ENCODE data around the gene SCYL3. TPM values are rescaled to one million over a fixed set of nuclear protein-coding genes. Genes with fewer than 3 reads are reported as not detected.

Gene SCYL3
- total RNA-seq, 1 donor from 2014 or later: 8.1 TPM

GRCh38 chr1:169859001-169859400 lies 34.7 kb downstream of the SCYL3 start:
- no peak overlapping the region for H3K27ac Mint-ChIP-seq (ENCODE audit: unreplicated experiment)
- no peak for TF ChIP-seq CTCF (conservative IDR thresholded peaks at IDR 0.05)
- H3K36me3 Mint-ChIP-seq (ENCODE audit: low read depth): peaks cover 15% of the 10 kb centered on the region
- H3K9me3 Mint-ChIP-seq: no peaks in the 10 kb centered on the region
- peaks cover 7% of the 10 kb centered on the region for H3K4me1 Mint-ChIP-seq
- H3K27me3 Mint-ChIP-seq (ENCODE audit: low read depth): no peaks in the 10 kb centered on the region
- no peak for DNase-seq (ENCODE audit: low read depth, low spot score)
- H3K4me3 Mint-ChIP-seq: no peak overlapping the region

GRCh38 chr1:169858467-169858866 lies 35.2 kb downstream of the SCYL3 start:
- no peaks in the 10 kb centered on the region for H3K27me3 Mint-ChIP-seq (ENCODE audit: low read depth)
- H3K4me1 Mint-ChIP-seq: peaks cover 7% of the 10 kb centered on the region
- no peak overlapping the region for H3K27ac Mint-ChIP-seq (ENCODE audit: unreplicated experiment)
- DNase-seq (ENCODE audit: low read depth, low spot score): no peak
- TF ChIP-seq CTCF (conservative IDR thresholded peaks at IDR 0.05): no peak
- H3K36me3 Mint-ChIP-seq (ENCODE audit: low read depth): peaks cover 14% of the 10 kb centered on the region
- H3K4me3 Mint-ChIP-seq: no peak overlapping the region
- no peaks in the 10 kb centered on the region for H3K9me3 Mint-ChIP-seq

GRCh38 chr1:169853341-169853740 lies 40.4 kb downstream of the SCYL3 start:
- Mint-ChIP-seq H3K27me3 (ENCODE audit: low read depth) (no peaks in the 10 kb centered on the region), H3K27ac (ENCODE audit: unreplicated experiment) (no peak overlapping the region), H3K4me3 (no peak overlapping the region), H3K9me3 (no peaks in the 10 kb centered on the region), H3K36me3 (ENCODE audit: low read depth) (peaks cover 6% of the 10 kb centered on the region), H3K4me1 (no peaks in the 10 kb centered on the region)
- no peak for DNase-seq (ENCODE audit: low read depth, low spot score)
- no peak for TF ChIP-seq CTCF (conservative IDR thresholded peaks at IDR 0.05)

GRCh38 chr1:169849346-169850022 lies 44.2 kb downstream of the SCYL3 start:
- Mint-ChIP-seq H3K4me3 (no peak overlapping the region), H3K36me3 (ENCODE audit: low read depth) (peaks cover 16% of the 10 kb centered on the region), H3K27me3 (ENCODE audit: low read depth) (no peaks in the 10 kb centered on the region), H3K9me3 (no peaks in the 10 kb centered on the region), H3K4me1 (no peaks in the 10 kb centered on the region), H3K27ac (ENCODE audit: unreplicated experiment) (no peak overlapping the region)
- TF ChIP-seq CTCF (conservative IDR thresholded peaks at IDR 0.05): no peak
- DNase-seq (ENCODE audit: low read depth, low spot score): no peak

- Mint-ChIP-seq H3K27ac (ENCODE audit: unreplicated experiment) (no peak overlapping the region), H3K36me3 (ENCODE audit: low read depth) (peaks cover 20% of the 10 kb centered on the region), H3K4me3 (no peak overlapping the region)
Observed at GRCh38 chr1:169848456-169848855, 45.2 kb downstream of the SCYL3 start.

More at GRCh38 chr1:169848456-169848855, 45.2 kb downstream of the SCYL3 start:
- Mint-ChIP-seq H3K4me1 (no peaks in the 10 kb centered on the region), H3K27me3 (ENCODE audit: low read depth) (no peaks in the 10 kb centered on the region), H3K9me3 (no peaks in the 10 kb centered on the region)
- TF ChIP-seq CTCF (conservative IDR thresholded peaks at IDR 0.05): no peak
- DNase-seq (ENCODE audit: low read depth, low spot score): no peak

All from neural crest cell (in vitro differentiated cells).